ENCODE data around the gene SBK3. TPM values are rescaled to one million over a fixed set of nuclear protein-coding genes. Genes with fewer than 3 reads are reported as not detected.

SBK3 gene
- total and polyA plus RNA-seq, 2 of the 8 experiments (the other 6 are each of a cell fraction or from before 2014, with no cell fraction given) = 0.76 to 1.5 TPM

GRCh38 chr19:55500368-55500952 is 44.9 kb downstream of the SBK3 start:
- DNase-seq (ENCODE audit: low read depth in 1 of 2, low spot score in 2 of 2) = no peak
- no peak overlapping the region for H2AFZ ChIP-seq (ENCODE audit: low read length)
- no peak for FAIRE-seq

More at GRCh38 chr19:55500368-55500952, 44.9 kb downstream of the SBK3 start:
- H3K79me1 ChIP-seq (ENCODE audit: low read depth, low read length) = no peaks in the 10 kb centered on the region
- H3K4me1 ChIP-seq (replicated peaks in 1 of 4; ENCODE audit: control insufficient read depth in 3 of 4, insufficient read depth in 4 of 4, low read length in 3 of 4) = 0 out of 7 replicates have a peak, but pooled peaks cover 0 to 2% (median 0%) of the 10 kb centered on the region in 4 experiments
- H4K20me1 ChIP-seq (replicated peaks in 1 of 2; ENCODE audit: control insufficient read depth in 1 of 2, insufficient read depth in 2 of 2, low read length in 2 of 2) = no peaks in the 10 kb centered on the region
- no peak overlapping the region for H3K4ac ChIP-seq (replicated peaks; ENCODE audit: insufficient read length, low read depth, low read length)
- H3K79me2 ChIP-seq (ENCODE audit: control insufficient read depth in 1 of 2, insufficient read depth in 2 of 2, low read length in 2 of 2) = no peaks in the 10 kb centered on the region
- no peak overlapping the region for H3K18ac ChIP-seq (ENCODE audit: extremely low read depth, low read length)
- H4K5ac ChIP-seq (ENCODE audit: insufficient read length, low read depth, low read length) = no peak overlapping the region
- CTCF ChIA-PET (ENCODE audit: partially characterized antibody) = interaction anchor here (0.9 to 1.8 kb wide), 4 partner anchors 32 to 131 kb away, joined by 3 to 8 read pairs (median 3); no protein-coding TSS in a partner anchor
- H2BK5ac ChIP-seq (ENCODE audit: low read depth, low read length) = no peak overlapping the region
- no peak overlapping the region for H4K91ac ChIP-seq (replicated peaks; ENCODE audit: insufficient read length, low read length)
- no peak overlapping the region for H3K9ac ChIP-seq (replicated peaks in 1 of 4; ENCODE audit: extremely low read depth in 1 of 4, low read depth in 3 of 4, low read length in 3 of 4)
- H2BK15ac ChIP-seq (ENCODE audit: low read length) = 0 out of 2 replicates have a peak overlapping the region, but pooled peaks have one; percentile 46
- H3K4me3 ChIP-seq (ENCODE audit: extremely low read depth in 1 of 4, insufficient read depth in 2 of 4, low read depth in 3 of 4, low read length in 4 of 4) = no peak overlapping the region
- H2AK5ac ChIP-seq (ENCODE audit: low read depth, low read length) = no peak overlapping the region
- H3K56ac ChIP-seq (replicated peaks; ENCODE audit: insufficient read length, low read depth, low read length) = no peak overlapping the region
- POLR2A ChIA-PET (ENCODE audit: partially characterized antibody) = interaction anchor here (0.8 to 1.7 kb wide), 8 partner anchors 12 to 147 kb away, joined by 3 to 8 read pairs (median 3); partner anchors contain the start of genes CCDC106, FIZ1, NAT14 and ZNF579
- no peak overlapping the region for H3K23ac ChIP-seq (ENCODE audit: insufficient read length)
- peaks cover 11 to 23% (median 17%) of the 10 kb centered on the region in 4 experiments for H3K27me3 ChIP-seq (replicated peaks in 1 of 4; ENCODE audit: control insufficient read depth in 3 of 4, extremely low read depth in 1 of 4, insufficient read depth in 3 of 4, low read length in 3 of 4)
- H3K23me2 ChIP-seq (ENCODE audit: low read depth, low read length) = no peaks in the 10 kb centered on the region
- H3K36me3 ChIP-seq (ENCODE audit: control insufficient read depth in 2 of 4, insufficient read depth in 4 of 4, low read length in 3 of 4) = peaks cover 0 to 3% (median 0%) of the 10 kb centered on the region in 4 experiments; a peak in 1 of 8 replicates
- H3K27ac ChIP-seq (ENCODE audit: low read depth, low read length) = no peak overlapping the region
- 90% methylated on average over 26 of the region's 26 CpGs; no CpG with 5 or more reads in 1 of the 2 experiments for WGBS, 2 experiments (ENCODE audit: extremely low coverage in 1 of 2, insufficient coverage in 1 of 2, insufficient read length in 1 of 2, insufficient replicate concordance in 2 of 2, low coverage in 1 of 2, low lambda C conversion rate in 2 of 2, missing lambda C conversion rate in 1 of 2)
- no peak overlapping the region for H3K4me2 ChIP-seq (ENCODE audit: insufficient read depth in 1 of 2, low read depth in 2 of 2, low read length in 2 of 2)
- no peak overlapping the region for H2BK12ac ChIP-seq (ENCODE audit: low read depth, low read length)
- TF ChIP-seq CEBPB (IDR thresholded peaks at IDR 0.05; ENCODE audit: low read depth, low read length) (no peak), TAF7 (optimal IDR thresholded peaks at IDR 0.05; ENCODE audit: borderline replicate concordance, low read depth, low read length) (no peak), E2F6 (IDR thresholded peaks at IDR 0.05) (no peak), KDM4A (IDR thresholded peaks at IDR 0.05; ENCODE audit: low read depth, low read length, severe bottlenecking) (no peak), TAF1 (IDR thresholded peaks at IDR 0.05; ENCODE audit: low read depth, low read length) (no peak), SAP30 (IDR thresholded peaks at IDR 0.05; ENCODE audit: insufficient read depth, insufficient replicate concordance, low read length) (no peak), CHD2 (IDR thresholded peaks at IDR 0.05; ENCODE audit: low read length) (no peak), SIRT6 (IDR thresholded peaks at IDR 0.05; ENCODE audit: low read length) (no peak), POLR2A (IDR thresholded peaks at IDR 0.05; ENCODE audit: control extremely low read depth in 1 of 2, low read depth in 2 of 2, low read length in 2 of 2) (no peak)
- no peak overlapping the region for H2BK120ac ChIP-seq (replicated peaks; ENCODE audit: low read depth, low read length)
- H4K8ac ChIP-seq (ENCODE audit: extremely low read depth, insufficient read depth, low read length) = no peak overlapping the region
- H2BK20ac ChIP-seq (ENCODE audit: low read length) = no peak overlapping the region
- H3K14ac ChIP-seq (ENCODE audit: insufficient read length) = no peak overlapping the region
- peaks cover 7 to 9% of the 10 kb centered on the region in 2 experiments; a peak in 3 of 4 replicates for H3K9me3 ChIP-seq (ENCODE audit: insufficient read depth in 2 of 2, low read depth in 1 of 2, low read length in 1 of 2)
